Muscle of leg (tissue), 11 donors: Measurements from ENCODE around the gene STARD3. TPM values are rescaled to one million over a fixed set of nuclear protein-coding genes. Genes with fewer than 3 reads are reported as not detected.

ENCODE experiments used
- DNase-seq: peaks from one replicate; pipeline ENCODE4 v3.0.0; 2013
- H3K27ac ChIP-seq: one replicate; pipeline ENCODE4 v1.5.1; 2013; ENCODE audit warnings: mild to moderate bottlenecking, low read length, control low read depth
- H3K27me3 ChIP-seq: one replicate; pipeline ENCODE4 v1.6.1; 2013; ENCODE audit warnings: low read length; ENCODE audit not compliant: control insufficient read depth, insufficient read depth
- H3K36me3 ChIP-seq: one replicate; pipeline ENCODE4 v1.6.1; 2013; ENCODE audit warnings: low read length; ENCODE audit not compliant: control insufficient read depth, insufficient read depth
- H3K4me1 ChIP-seq: one replicate; pipeline ENCODE4 v1.6.1; 2013; ENCODE audit warnings: low read length; ENCODE audit not compliant: control insufficient read depth, insufficient read depth
- H3K4me3 ChIP-seq: one replicate; pipeline ENCODE4 v1.5.1; 2013; ENCODE audit warnings: low read length, control low read depth
- H3K9me3 ChIP-seq: replicated peaks from 2 replicates; pipeline ENCODE4 v1.6.1; 2013; ENCODE audit warnings: low read depth, low read length; ENCODE audit not compliant: control insufficient read depth
- WGBS: methylation state at CpG from one replicate; pipeline ENCODE4 v1.1.5; 2013; ENCODE audit warnings: missing lambda C conversion rate; ENCODE audit not compliant: insufficient coverage; 5-methylcytosine and 5-hydroxymethylcytosine counted together
- polyA plus RNA-seq, 8 donors: library from polyadenylated mRNA; unstranded; fragments of 120-200 nt; gene quantifications; one replicate each; pipeline versions ENCODE4 v1.2.1 to v1.2.3, GENCODE V29; 2013; ENCODE audit warnings: inconsistent platforms in 1 of 8, low replicate concordance in 1 of 8; ENCODE audit not compliant: insufficient read length in 8 of 8, insufficient read depth in 1 of 8
- total RNA-seq: library from RNA; stranded (reverse); fragments of 120-200 nt; gene quantifications from one replicate; pipeline ENCODE4 v1.2.4, GENCODE V29; 2013

Gene STARD3
- total and polyA plus RNA-seq, 9 donors: 12.5 to 41.5 (median 32.5) TPM

GRCh38 chr17:39598047-39598481 is 38.9 kb upstream of the STARD3 start:
- Histone ChIP-seq H3K36me3 (no peaks in the 10 kb centered on the region), H3K27me3 (peaks cover 94% of the 10 kb centered on the region), H3K27ac (no peak overlapping the region), H3K9me3 (no peaks in the 10 kb centered on the region), H3K4me3 (no peak overlapping the region), H3K4me1 (peaks cover 36% of the 10 kb centered on the region)
- DNase-seq: no peak
- 5% methylated on average over 10 of the region's 13 CpGs for WGBS

GRCh38 chr17:39598630-39599003 is 38.3 kb upstream of the STARD3 start:
- Histone ChIP-seq H3K27ac (no peak overlapping the region), H3K27me3 (peaks cover 95% of the 10 kb centered on the region), H3K4me1 (peaks cover 36% of the 10 kb centered on the region), H3K4me3 (no peak overlapping the region), H3K36me3 (no peaks in the 10 kb centered on the region), H3K9me3 (no peaks in the 10 kb centered on the region)
- no peak for DNase-seq
- 1% methylated on average over 12 of the region's 17 CpGs for WGBS

- no peaks in the 10 kb centered on the region for H3K9me3 ChIP-seq
- H3K4me3 ChIP-seq: no peak overlapping the region
- no peak overlapping the region for H3K27ac ChIP-seq
- DNase-seq: no peak
- no peaks in the 10 kb centered on the region for H3K36me3 ChIP-seq
- peaks cover 95% of the 10 kb centered on the region for H3K27me3 ChIP-seq
- H3K4me1 ChIP-seq: peaks cover 36% of the 10 kb centered on the region
- 0% methylated on average over 10 of the region's 36 CpGs for WGBS
These were observed 37.8 kb upstream of the STARD3 start for GRCh38 chr17:39599004-39599664.

- no peak overlapping the region for H3K27ac ChIP-seq
- no peak for DNase-seq
- H3K4me3 ChIP-seq: no peak overlapping the region
- no peaks in the 10 kb centered on the region for H3K9me3 ChIP-seq
- H3K4me1 ChIP-seq: peaks cover 39% of the 10 kb centered on the region
- under 1% methylated on average over 27 of the region's 28 CpGs for WGBS
- H3K36me3 ChIP-seq: no peaks in the 10 kb centered on the region
- peaks cover 100% of the 10 kb centered on the region for H3K27me3 ChIP-seq
These were observed 37.2 kb upstream of the STARD3 start for GRCh38 chr17:39599665-39600231.

- no peak for DNase-seq
- Histone ChIP-seq H3K9me3 (no peaks in the 10 kb centered on the region), H3K36me3 (no peaks in the 10 kb centered on the region), H3K27me3 (peaks cover 100% of the 10 kb centered on the region), H3K4me3 (no peak overlapping the region), H3K27ac (no peak overlapping the region), H3K4me1 (peaks cover 46% of the 10 kb centered on the region)
- WGBS: 2% methylated on average over 8 of the region's 13 CpGs
These were observed 36.5 kb upstream of the STARD3 start for GRCh38 chr17:39600288-39600996.

GRCh38 chr17:39600997-39601597 is 35.8 kb upstream of the STARD3 start:
- H3K9me3 ChIP-seq: no peaks in the 10 kb centered on the region
- peaks cover 100% of the 10 kb centered on the region for H3K27me3 ChIP-seq
- H3K27ac ChIP-seq: no peak overlapping the region
- 0% methylated on average over 4 of the region's 21 CpGs for WGBS
- H3K4me1 ChIP-seq: peaks cover 50% of the 10 kb centered on the region
- DNase-seq: no peak
- no peaks in the 10 kb centered on the region for H3K36me3 ChIP-seq
- no peak overlapping the region for H3K4me3 ChIP-seq

GRCh38 chr17:39601758-39602532 is 35.0 kb upstream of the STARD3 start:
- Histone ChIP-seq H3K27ac (no peak overlapping the region), H3K9me3 (no peaks in the 10 kb centered on the region), H3K27me3 (peaks cover 100% of the 10 kb centered on the region), H3K4me3 (no peak overlapping the region), H3K4me1 (peaks cover 52% of the 10 kb centered on the region), H3K36me3 (no peaks in the 10 kb centered on the region)
- WGBS: 11% methylated on average over 8 of the region's 12 CpGs
- DNase-seq: no peak

GRCh38 chr17:39602533-39603303 is 34.2 kb upstream of the STARD3 start:
- peaks cover 100% of the 10 kb centered on the region for H3K27me3 ChIP-seq
- H3K4me1 ChIP-seq: peaks cover 52% of the 10 kb centered on the region
- WGBS: no CpG with 5 or more reads among the region's 4 CpGs

GRCh38 chr17:39603304-39604016 is 33.5 kb upstream of the STARD3 start:
- peaks cover 100% of the 10 kb centered on the region for H3K27me3 ChIP-seq
- no peaks in the 10 kb centered on the region for H3K36me3 ChIP-seq
- no peak for DNase-seq
- H3K27ac ChIP-seq: no peak overlapping the region
- H3K4me3 ChIP-seq: no peak overlapping the region
- H3K9me3 ChIP-seq: no peaks in the 10 kb centered on the region
- WGBS: 0% methylated on average over 4 of the region's 14 CpGs
- peaks cover 48% of the 10 kb centered on the region for H3K4me1 ChIP-seq

More at GRCh38 chr17:39602533-39603303, 34.2 kb upstream of the STARD3 start:
- no peak overlapping the region for H3K27ac ChIP-seq
- DNase-seq: no peak
- no peak overlapping the region for H3K4me3 ChIP-seq
- H3K9me3 ChIP-seq: no peaks in the 10 kb centered on the region
- no peaks in the 10 kb centered on the region for H3K36me3 ChIP-seq
